SK-N-SH treated with all-trans-retinoic acid at 6 μM for 48 hours (cell line): ENCODE data around the gene CLDN20.

Source experiments
- ATAC-seq: fragments of 200-7000 bp; cut with Tn5 transposase; 3 replicates; pipeline ENCODE4 v1.9.1; 2020; ENCODE audit warnings: mild to moderate bottlenecking, moderate library complexity
- BACH2 ChIP-seq: fragments of 250-450 bp; sonication (Bioruptor Pico); IDR thresholded peaks from 2 replicates; pipeline ENCODE4 v1.9.0; 2021; ENCODE audit warnings: mild to moderate bottlenecking, borderline replicate concordance
- CREB5 ChIP-seq: fragments of 250-450 bp; sonication (Bioruptor Pico); IDR thresholded peaks from 2 replicates; pipeline ENCODE4 v1.5.1; 2020; ENCODE audit warnings: low read depth, mild to moderate bottlenecking, moderate library complexity
- CSDC2 ChIP-seq: fragments of 250-450 bp; sonication (Bioruptor Pico); IDR thresholded peaks from 2 replicates; pipeline ENCODE4 v1.5.0; 2020; ENCODE audit warnings: mild to moderate bottlenecking, moderate library complexity
- CSRNP3 ChIP-seq: fragments of 250-450 bp; sonication (Bioruptor Pico); IDR thresholded peaks from 2 replicates; pipeline ENCODE4 v1.5.1; 2021; ENCODE audit warnings: mild to moderate bottlenecking, moderate library complexity
- ESRRG ChIP-seq: fragments of 250-450 bp; sonication (Bioruptor Pico); IDR thresholded peaks from 2 replicates; pipeline ENCODE4 v1.6.1; 2021; ENCODE audit warnings: mild to moderate bottlenecking
- GLIS3 ChIP-seq: fragments of 250-450 bp; sonication (Bioruptor Pico); IDR thresholded peaks from 2 replicates; pipeline ENCODE4 v1.5.0; 2020; ENCODE audit warnings: mild to moderate bottlenecking, moderate library complexity
- ISL1 ChIP-seq: fragments of 250-450 bp; sonication (Bioruptor Pico); IDR thresholded peaks from 2 replicates; pipeline ENCODE4 v2.1.2; 2022; ENCODE audit warnings: mild to moderate bottlenecking, moderate library complexity
- PATZ1 ChIP-seq: fragments of 250-450 bp; sonication (Bioruptor Pico); IDR thresholded peaks from 2 replicates; pipeline ENCODE4 v1.8.0; 2020; ENCODE audit warnings: mild to moderate bottlenecking, moderate library complexity, borderline replicate concordance
- RARB ChIP-seq: fragments of 250-450 bp; sonication (Bioruptor Pico); IDR thresholded peaks from 2 replicates; pipeline ENCODE4 v1.8.0; 2021; ENCODE audit warnings: mild to moderate bottlenecking, moderate library complexity
- SNAI2 ChIP-seq: fragments of 250-450 bp; sonication (Bioruptor Pico); IDR thresholded peaks from 2 replicates; pipeline ENCODE4 v1.5.0; 2020; ENCODE audit warnings: mild to moderate bottlenecking, moderate library complexity
- TCF4 ChIP-seq: fragments of 250-450 bp; sonication (Bioruptor Pico); IDR thresholded peaks from 2 replicates; pipeline ENCODE4 v1.8.0; 2021; ENCODE audit warnings: mild to moderate bottlenecking, moderate library complexity, borderline replicate concordance
- TOX ChIP-seq: fragments of 250-450 bp; sonication (Bioruptor Pico); IDR thresholded peaks from 2 replicates; pipeline ENCODE4 v1.8.0; 2021; ENCODE audit warnings: mild to moderate bottlenecking, moderate library complexity, borderline replicate concordance
- TSHZ2 ChIP-seq: fragments of 250-450 bp; sonication (Bioruptor Pico); IDR thresholded peaks from 2 replicates; pipeline ENCODE4 v1.5.0; 2020; ENCODE audit warnings: mild to moderate bottlenecking, moderate library complexity
- ZC3H10 ChIP-seq: fragments of 250-450 bp; sonication (Bioruptor Pico); IDR thresholded peaks from 2 replicates; pipeline ENCODE4 v1.5.1; 2021; ENCODE audit warnings: mild to moderate bottlenecking, moderate library complexity
- ZFP3 ChIP-seq: fragments of 250-450 bp; sonication (Bioruptor Pico); IDR thresholded peaks from 2 replicates; pipeline ENCODE4 v1.5.0; 2020; ENCODE audit warnings: mild to moderate bottlenecking, moderate library complexity
- ZFP30 ChIP-seq: fragments of 450-650 bp; formaldehyde crosslinking; IDR thresholded peaks from 2 replicates; pipeline ENCODE4 v1.5.0; 2022; ENCODE audit warnings: mild to moderate bottlenecking, moderate library complexity
- ZNF565 ChIP-seq: fragments of 450-650 bp; formaldehyde crosslinking; conservative IDR thresholded peaks from 2 replicates; pipeline ENCODE4 v1.5.0; 2020; ENCODE audit warnings: low read depth, mild to moderate bottlenecking, moderate library complexity
- ZNF70 ChIP-seq: fragments of 450-650 bp; formaldehyde crosslinking; IDR thresholded peaks from 2 replicates; pipeline ENCODE4 v1.5.0; 2020; ENCODE audit warnings: mild to moderate bottlenecking, moderate library complexity
- ZNF8 ChIP-seq: fragments of 450-650 bp; formaldehyde crosslinking; IDR thresholded peaks from 2 replicates; pipeline ENCODE4 v1.5.0; 2020; ENCODE audit warnings: mild to moderate bottlenecking, moderate library complexity

Gene CLDN20

GRCh38 chr6:155261111-155261900 lies 2.5 kb upstream of the CLDN20 start (continued):
- no peak for TF ChIP-seq TSHZ2 (CRISPR knock-in tag)
- TF ChIP-seq RARB (CRISPR knock-in tag), result no peak
- TF ChIP-seq PATZ1, result no peak
- TF ChIP-seq, all 23 proteins: peak for 0

- no peak for TF ChIP-seq ZNF8 (CRISPR knock-in tag)
- no peak for TF ChIP-seq CSDC2 (CRISPR knock-in tag)
- no peak for TF ChIP-seq BACH2 (CRISPR knock-in tag)
- no peak for TF ChIP-seq SNAI2
- no peak for TF ChIP-seq ZNF565
- TF ChIP-seq ISL1 (CRISPR knock-in tag), result no peak
- TF ChIP-seq TOX (CRISPR knock-in tag), result no peak
- TF ChIP-seq ZFP3 (CRISPR knock-in tag), result no peak
- no peak for TF ChIP-seq ESRRG (CRISPR knock-in tag)
- no peak for TF ChIP-seq ZC3H10 (CRISPR knock-in tag)
- no peak for TF ChIP-seq ZFP30 (CRISPR knock-in tag)
- no peak for TF ChIP-seq TCF4 (CRISPR knock-in tag)
- ATAC-seq, result no peak
These were observed 1.2 kb upstream of the CLDN20 start for GRCh38 chr6:155262655-155263054.

- ATAC-seq, result peak; percentile 55
- no peak for TF ChIP-seq GLIS3
- TF ChIP-seq ZNF8 (CRISPR knock-in tag), result no peak
- no peak for TF ChIP-seq TSHZ2 (CRISPR knock-in tag)
- no peak for TF ChIP-seq ESRRG (CRISPR knock-in tag)
- TF ChIP-seq CSRNP3 (CRISPR knock-in tag), result no peak
- no peak for TF ChIP-seq CSDC2 (CRISPR knock-in tag)
- no peak for TF ChIP-seq TCF4 (CRISPR knock-in tag)
These were observed 994 bp downstream of the CLDN20 start for GRCh38 chr6:155264693-155265320.

GRCh38 chr6:155265843-155266535 lies 2.2 kb downstream of the CLDN20 start:
- ATAC-seq, result no peak
- TF ChIP-seq ZNF70 (CRISPR knock-in tag) (0 out of 2 replicates have a peak, but pooled peaks have one; percentile 9), CREB5 (CRISPR knock-in tag) (no peak)
- TF ChIP-seq, all 23 proteins: peak for 1
